ENCODE results near the gene ATP6V1D.

- TF ChIP-seq CTCF (IDR thresholded peaks at IDR 0.05; ENCODE audit: low read length) = no peak
- TF ChIP-seq EZH2 (optimal IDR thresholded peaks at IDR 0.05; ENCODE audit: low read depth, low read length) = no peak
Observed at GRCh38 chr14:67400434-67400833, 40.8 kb upstream of the ATP6V1D start.
